CD4-positive, alpha-beta T cell treated with Interferon alpha-2 for 1 hour (primary cell): ENCODE data around the gene CDK17.
A peak's percentile ranks its signal among the peaks of the same experiment; 100 is the strongest.

ENCODE experiments used
- DNase-seq, 2 donors: peaks; one replicate each; pipeline ENCODE4 v3.0.0-alpha.2; 2020 to 2022

The CDK17 gene

GRCh38 chr12:96260231-96260630, 140.0 kb downstream of the CDK17 start:
- no peak for DNase-seq

DNA sequence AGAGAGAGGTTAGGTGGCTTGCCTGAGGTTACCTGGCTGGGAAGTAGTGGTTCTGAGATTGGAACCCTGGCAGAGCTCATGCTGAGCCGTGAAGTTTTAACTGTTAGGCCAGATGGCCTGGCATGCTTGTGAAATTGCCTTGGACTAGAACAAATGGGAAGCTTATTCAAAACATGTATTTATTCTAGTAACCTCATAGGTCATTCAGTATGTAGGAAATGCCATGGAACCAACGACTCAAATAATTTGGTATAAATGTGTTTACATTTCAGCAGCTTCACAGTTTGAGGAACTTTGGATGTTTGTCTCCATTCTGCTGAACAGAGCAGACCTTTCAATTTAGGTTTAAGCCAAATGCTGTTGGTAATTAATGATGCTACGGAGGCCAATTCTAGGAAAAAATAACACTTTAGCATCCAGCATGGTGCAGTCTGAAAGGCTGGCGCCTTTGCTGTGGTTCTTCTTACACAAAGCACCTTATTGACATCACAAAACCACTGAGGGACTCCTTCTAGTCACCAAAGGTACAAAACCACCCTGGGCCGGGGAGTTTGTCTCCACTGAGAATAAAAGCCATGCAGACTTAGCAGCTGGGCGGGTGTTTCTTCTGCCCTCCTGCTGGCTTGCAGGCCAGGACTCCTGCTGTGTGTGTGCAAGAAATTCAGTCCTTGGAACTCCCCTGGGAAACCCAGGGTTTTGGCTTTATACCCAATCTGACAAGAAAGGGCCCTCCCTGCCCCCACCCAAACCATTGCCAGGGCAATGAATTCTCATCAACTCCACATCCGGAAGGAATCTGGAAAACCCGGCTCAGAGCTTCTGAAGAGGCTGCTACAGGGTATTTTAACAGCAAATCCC, 141.9 kb downstream of the CDK17 start:
- peak; percentile 25 to 34 for DNase-seq

DNA sequence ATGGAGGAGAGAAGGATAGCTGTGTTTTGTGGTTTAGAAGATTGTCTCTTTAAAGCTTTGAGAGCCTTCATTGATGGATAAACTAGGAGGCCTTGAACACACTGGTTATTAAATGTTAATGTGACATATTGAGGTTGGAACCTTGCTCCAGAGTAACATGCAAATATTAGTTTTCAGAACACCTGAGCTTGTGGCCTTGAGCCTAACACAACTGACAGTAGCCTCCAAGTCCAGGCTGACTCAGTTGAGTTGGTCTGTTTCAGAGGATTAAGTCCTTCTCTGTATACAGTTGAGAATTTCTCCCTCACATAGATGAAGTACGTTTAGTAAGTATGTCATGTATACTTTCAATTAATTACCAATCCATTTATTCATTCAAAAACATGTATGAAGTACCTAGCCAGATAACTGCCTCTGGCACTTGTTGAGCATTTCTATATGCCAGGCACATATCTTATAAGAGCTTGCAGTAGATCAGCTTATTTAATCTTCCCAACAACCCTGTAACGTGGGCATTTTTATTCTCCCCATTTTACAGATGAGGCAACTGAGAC, 142.6 kb downstream of the CDK17 start:
- DNase-seq = no peak

GRCh38 chr12:96256672-96257361, 143.4 kb downstream of the CDK17 start:
- no peak for DNase-seq

- no peak for DNase-seq
These were observed 145.2 kb downstream of the CDK17 start for GRCh38 chr12:96255077-96255476.

- no peak for DNase-seq
These were observed 150.0 kb downstream of the CDK17 start for GRCh38 chr12:96250119-96250685.

GRCh38 chr12:96249196-96250118, 150.8 kb downstream of the CDK17 start:
- DNase-seq = no peak

DNA sequence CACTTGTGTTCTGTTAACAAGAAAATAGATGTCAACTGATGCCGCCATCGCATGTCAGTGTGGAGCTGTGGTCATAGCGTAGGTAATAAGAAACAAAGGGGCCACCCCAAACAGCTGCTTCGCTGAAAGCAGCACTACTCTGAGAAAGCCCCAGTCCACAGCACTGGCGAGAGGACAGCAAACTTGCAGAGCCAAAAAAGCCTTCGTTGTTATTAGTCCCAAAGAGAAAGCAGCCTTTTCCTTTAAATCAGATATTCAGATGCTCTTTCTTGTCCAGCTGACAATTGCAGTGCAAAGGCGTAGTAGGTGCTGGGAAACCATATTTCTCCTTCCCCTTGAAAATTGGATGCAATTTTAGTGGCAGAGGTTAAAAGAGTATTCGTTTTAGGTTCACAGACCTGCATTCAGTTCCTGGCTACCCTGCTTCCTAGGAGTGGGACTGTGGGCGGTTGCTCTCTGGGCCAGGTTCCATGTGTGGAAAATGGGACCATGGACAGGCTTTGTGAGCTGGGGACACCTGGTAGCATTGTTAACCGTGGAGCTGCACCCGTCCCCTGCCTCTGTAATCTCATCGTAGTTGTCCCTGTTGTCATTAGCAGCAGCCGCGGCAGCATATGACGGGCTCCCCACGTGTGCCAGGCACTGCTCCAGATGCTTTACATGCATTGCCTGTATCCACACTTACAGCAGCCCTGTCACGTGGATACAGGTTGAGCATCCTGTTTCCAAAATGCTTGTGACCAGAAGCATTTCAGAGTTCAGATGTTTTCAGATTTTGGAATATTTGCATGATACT, 151.9 kb downstream of the CDK17 start:
- DNase-seq = no peak

- no peak for DNase-seq
These were observed 152.7 kb downstream of the CDK17 start for GRCh38 chr12:96247563-96247962.

DNA sequence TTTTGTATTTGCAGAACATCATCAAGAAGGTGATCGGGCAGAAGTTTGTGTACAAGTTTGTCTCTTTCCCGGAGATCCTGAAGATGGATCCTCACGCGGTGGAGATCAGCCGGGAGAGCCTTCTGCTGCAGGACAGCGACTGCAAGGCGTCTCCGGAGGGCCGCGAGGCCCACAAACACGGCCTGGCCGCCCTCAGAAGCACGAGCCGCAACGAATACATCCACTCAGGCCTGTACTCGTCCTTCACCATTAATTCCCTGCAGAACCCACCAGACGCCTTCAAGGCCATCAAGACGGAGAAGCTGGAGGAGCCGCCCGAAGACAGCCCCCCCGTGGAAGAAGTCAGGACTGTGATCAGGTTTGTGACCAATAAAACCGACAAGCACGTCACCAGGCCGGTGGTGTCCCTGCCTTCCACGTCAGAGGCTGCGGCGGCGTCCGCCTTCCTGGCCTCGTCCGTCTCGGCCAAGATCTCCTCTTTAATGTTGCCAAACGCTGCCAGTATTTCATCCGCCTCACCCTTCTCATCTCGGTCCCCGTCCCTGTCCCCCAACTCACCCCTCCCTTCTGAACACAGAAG, 153.2 kb downstream of the CDK17 start:
- no peak for DNase-seq

DNA sequence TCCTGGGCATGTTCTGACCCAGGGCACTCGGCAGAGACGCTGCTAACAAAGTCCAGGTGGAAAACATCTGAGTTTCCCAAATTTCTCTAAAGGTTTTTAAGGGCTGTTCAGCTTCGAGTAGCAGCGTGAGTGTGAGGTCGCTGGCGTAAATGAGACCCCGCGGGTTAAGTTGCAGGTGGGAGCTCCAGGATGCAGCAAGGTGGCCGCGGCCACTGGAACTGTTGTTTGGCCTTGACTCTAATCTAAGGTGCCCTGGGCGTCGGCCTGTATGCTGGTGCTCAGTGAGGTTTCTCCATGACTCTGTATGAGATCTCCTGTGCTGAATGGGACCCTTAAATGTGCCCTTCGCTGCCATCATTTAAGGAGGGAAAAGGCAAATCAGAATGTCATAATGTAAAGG, 155.4 kb downstream of the CDK17 start:
- DNase-seq = no peak

GRCh38 chr12:96242597-96242996, 157.6 kb downstream of the CDK17 start:
- peak; percentile 24 to 25 for DNase-seq

DNA sequence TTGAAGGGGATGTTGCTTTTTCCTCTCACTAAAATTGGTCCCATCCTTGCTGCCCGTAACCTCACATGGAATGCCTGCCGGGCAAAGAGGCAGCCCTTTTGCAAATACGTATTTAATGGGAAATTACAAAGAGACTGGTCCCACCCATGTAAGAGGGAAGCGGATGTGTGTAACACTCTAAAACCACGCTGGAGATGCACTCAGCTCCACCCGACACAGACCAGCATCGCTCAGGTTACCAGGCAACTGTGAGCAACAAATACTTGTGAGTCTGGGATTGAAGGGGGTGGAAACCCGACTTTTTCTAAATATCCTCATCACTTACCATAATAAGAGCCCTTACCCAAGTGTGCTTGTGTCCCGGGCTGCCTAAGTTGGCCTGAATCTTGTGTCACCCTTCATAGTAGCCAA, 158.4 kb downstream of the CDK17 start:
- peak; percentile 89 to 94 for DNase-seq

DNA sequence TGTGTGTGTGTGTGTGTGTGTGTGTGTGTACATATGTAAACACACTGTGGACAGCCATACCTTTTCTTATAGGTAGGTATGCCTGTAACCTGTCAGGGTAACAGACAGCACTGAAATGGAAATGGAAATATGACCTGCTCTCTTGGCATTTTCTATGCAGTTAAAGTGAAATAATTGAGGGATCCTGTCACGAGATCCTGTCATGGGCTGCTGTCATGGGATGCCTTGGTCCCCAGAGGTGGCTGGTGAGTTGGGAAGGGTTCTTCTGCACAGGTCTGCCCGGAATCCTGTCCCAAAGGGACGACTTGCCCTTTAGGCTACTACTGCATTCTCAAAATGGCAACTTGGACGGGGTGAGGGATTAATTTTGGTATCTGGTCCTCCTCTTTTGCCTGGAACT, 158.8 kb downstream of the CDK17 start:
- peak in 1 of 2 donors; percentile 45 for DNase-seq

GRCh38 chr12:96240656-96241055, 159.6 kb downstream of the CDK17 start:
- DNase-seq = no peak

DNA sequence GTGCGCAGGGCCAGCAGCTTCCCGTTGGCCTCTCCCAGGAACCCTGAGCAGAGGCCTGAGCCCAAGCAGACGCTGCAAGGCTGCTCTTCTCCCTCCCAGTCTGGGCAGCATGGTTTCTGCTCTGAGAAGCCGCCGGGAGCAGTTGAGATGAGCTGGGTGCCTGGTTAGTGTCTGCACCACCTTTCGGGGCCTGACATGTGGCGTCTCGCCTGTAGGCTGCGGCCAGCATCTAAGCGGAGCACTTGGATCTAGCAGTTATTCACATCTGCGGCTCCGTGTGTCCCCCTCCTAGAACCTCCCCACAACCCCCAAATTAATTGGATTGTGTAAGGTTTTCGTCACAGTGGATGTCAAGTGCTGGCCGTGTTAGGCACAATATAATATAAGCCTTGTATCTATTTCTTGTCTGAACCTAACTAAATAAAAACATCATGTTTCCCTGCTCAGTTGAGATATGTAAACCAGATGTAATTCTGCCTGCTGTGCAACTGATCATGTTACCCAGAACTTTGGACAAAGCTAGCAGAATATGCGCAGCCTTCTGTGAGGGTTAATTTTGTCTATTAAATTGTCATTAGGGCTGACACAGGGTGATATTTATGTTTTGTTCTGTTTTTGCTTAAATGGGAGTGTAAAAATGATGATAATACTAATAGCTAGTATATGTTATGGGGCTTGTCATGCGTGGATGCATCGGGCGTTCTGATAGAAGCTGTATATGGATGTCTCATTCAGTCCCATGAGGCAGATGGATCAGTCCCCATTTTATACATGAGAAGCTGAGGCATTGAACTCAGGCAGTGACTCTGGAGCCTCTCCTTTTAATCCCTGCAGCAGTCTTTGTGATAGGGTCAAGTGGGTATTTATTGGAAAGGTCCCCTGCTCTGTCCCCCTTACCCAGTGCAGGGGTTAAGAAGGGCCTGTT, 160.3 kb downstream of the CDK17 start:
- no peak for DNase-seq

- no peak for DNase-seq
These were observed 161.7 kb downstream of the CDK17 start for GRCh38 chr12:96238336-96239047.

DNA sequence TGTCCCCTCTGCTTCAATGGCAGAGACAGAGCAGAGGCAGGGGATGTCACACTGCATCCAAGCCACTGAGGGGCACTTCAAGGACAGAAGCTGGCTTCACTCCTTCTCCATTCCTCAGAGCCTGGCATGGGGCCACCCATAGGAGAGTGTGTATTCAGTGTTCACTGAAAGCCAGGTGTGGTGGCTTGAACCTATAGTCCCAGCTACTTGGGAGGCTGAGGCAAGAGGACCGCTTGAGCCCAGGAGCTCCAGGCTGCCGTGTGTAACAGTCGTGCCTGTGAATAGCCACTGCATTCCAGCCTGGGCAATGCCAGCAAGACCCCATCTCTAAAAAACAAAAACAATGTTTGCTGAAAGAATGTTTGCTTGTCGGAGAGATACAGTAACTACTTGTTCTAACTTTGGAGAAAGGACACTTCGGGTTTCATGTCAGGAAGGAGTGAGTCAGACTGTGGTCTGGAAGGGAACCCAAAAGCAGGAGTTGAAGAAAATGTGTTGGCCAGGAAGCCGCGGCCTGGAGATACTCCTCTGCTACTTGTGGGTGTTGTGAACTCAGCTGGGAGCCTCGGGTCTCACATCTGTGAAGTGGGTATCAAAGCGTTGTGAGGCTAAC, 162.7 kb downstream of the CDK17 start:
- peak; percentile 61 to 71 for DNase-seq

DNA sequence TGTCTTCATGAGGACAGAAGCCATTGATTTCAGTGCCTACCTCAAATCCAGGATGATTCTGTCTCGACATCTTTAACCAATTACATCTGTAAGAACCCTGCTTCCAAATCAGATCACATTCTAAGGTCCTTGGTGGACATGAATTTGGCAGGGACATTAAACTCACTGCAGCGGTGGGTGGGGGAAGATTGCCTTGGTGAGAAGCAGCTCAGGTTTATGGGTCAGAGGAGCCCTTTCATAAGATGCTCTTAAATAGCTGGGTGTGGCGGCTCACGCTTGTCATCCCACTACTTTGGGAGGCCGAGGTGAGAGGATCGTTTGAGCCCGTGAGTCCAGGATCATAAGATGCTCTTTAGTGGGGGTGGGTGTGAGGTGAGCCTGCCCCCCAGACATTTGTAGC, 163.2 kb downstream of the CDK17 start:
- DNase-seq = no peak
